Measurements from ENCODE around the gene PTPRN2. TPM values are rescaled to one million over a fixed set of nuclear protein-coding genes. Genes with fewer than 3 reads are reported as not detected.
A peak's percentile ranks its signal among the peaks of the same experiment; 100 is the strongest.
"Not testable (repeated sequence)": the region's sequence is repeated elsewhere in the genome, so short reads cannot be mapped to it uniquely, and the experiment has no call there.

PTPRN2 gene
- polyA plus RNA-seq, 6 donors from 2014 or later = 1.4 to 4.6 (median 3.8) TPM

- ATAC-seq (ENCODE audit: low read depth in 2 of 2) (no peak), DNase-seq (no peak)
- Mint-ChIP-seq H3K36me3 (peaks cover 0 to 16% of the 10 kb centered on the region in 2 donors), H3K27ac (no peak overlapping the region), H3K27me3 (peaks cover 0 to 7% (median 0%) of the 10 kb centered on the region in 3 donors), H3K4me3 (no peak overlapping the region), H3K9me3 (peaks cover 16 to 62% (median 36%) of the 10 kb centered on the region in 7 donors), H3K4me1 (no peaks in the 10 kb centered on the region)
These were observed 552.3 kb downstream of the PTPRN2 start for GRCh38 chr7:158035343-158035742.

GRCh38 chr7:158034571-158034970 is 553.1 kb downstream of the PTPRN2 start:
- Mint-ChIP-seq H3K36me3 (peaks cover 0 to 9% of the 10 kb centered on the region in 2 donors), H3K4me1 (no peaks in the 10 kb centered on the region), H3K27ac (no peak overlapping the region), H3K9me3 (peaks cover 8 to 54% (median 30%) of the 10 kb centered on the region in 7 donors), H3K4me3 (no peak overlapping the region), H3K27me3 (peaks cover 0 to 5% (median 0%) of the 10 kb centered on the region in 3 donors)
- DNase-seq = no peak
- ATAC-seq (ENCODE audit: low read depth in 2 of 2) = no peak

GRCh38 chr7:158033925-158034324 is 553.7 kb downstream of the PTPRN2 start:
- not testable (repeated sequence) for H3K4me1 Mint-ChIP-seq; H3K27me3 Mint-ChIP-seq; H3K36me3 Mint-ChIP-seq; H3K27ac Mint-ChIP-seq; DNase-seq; H3K4me3 Mint-ChIP-seq; ATAC-seq (ENCODE audit: low read depth in 2 of 2)
- H3K9me3 Mint-ChIP-seq = peaks cover 8 to 48% (median 24%) of the 10 kb centered on the region in 7 donors

GRCh38 chr7:158033196-158033595 is 554.4 kb downstream of the PTPRN2 start:
- no peak overlapping the region for H3K27ac Mint-ChIP-seq
- no peaks in the 10 kb centered on the region for H3K4me1 Mint-ChIP-seq
- DNase-seq (no peak), ATAC-seq (ENCODE audit: low read depth in 2 of 2) (no peak)
- no peak overlapping the region for H3K4me3 Mint-ChIP-seq
- H3K27me3 Mint-ChIP-seq = peaks cover 0 to 9% (median 0%) of the 10 kb centered on the region in 3 donors
- H3K9me3 Mint-ChIP-seq = peaks cover 8 to 44% (median 21%) of the 10 kb centered on the region in 7 donors
- H3K36me3 Mint-ChIP-seq = peaks cover 0 to 8% of the 10 kb centered on the region in 2 donors

- no peak overlapping the region for H3K27ac Mint-ChIP-seq
These were observed 555.0 kb downstream of the PTPRN2 start for GRCh38 chr7:158032561-158033115.

GRCh38 chr7:158031867-158032308 is 555.7 kb downstream of the PTPRN2 start:
- Mint-ChIP-seq H3K9me3 (peaks cover 8 to 33% (median 14%) of the 10 kb centered on the region in 7 donors), H3K4me1 (no peaks in the 10 kb centered on the region), H3K27me3 (peaks cover 0 to 9% (median 0%) of the 10 kb centered on the region in 3 donors), H3K36me3 (peaks cover 0 to 8% of the 10 kb centered on the region in 2 donors), H3K27ac (no peak overlapping the region), H3K4me3 (no peak overlapping the region)
- DNase-seq (no peak), ATAC-seq (ENCODE audit: low read depth in 2 of 2) (no peak)

More at GRCh38 chr7:158032561-158033115, 555.0 kb downstream of the PTPRN2 start:
- no peak overlapping the region for H3K4me3 Mint-ChIP-seq
- peaks cover 0 to 9% (median 0%) of the 10 kb centered on the region in 3 donors for H3K27me3 Mint-ChIP-seq
- H3K4me1 Mint-ChIP-seq = no peaks in the 10 kb centered on the region
- ATAC-seq (ENCODE audit: low read depth in 2 of 2) = no peak
- no peak for DNase-seq
- H3K36me3 Mint-ChIP-seq = peaks cover 0 to 8% of the 10 kb centered on the region in 2 donors
- H3K9me3 Mint-ChIP-seq = peaks cover 8 to 39% (median 16%) of the 10 kb centered on the region in 7 donors

- ATAC-seq (ENCODE audit: low read depth in 2 of 2) (no peak), DNase-seq (no peak)
- H3K4me3 Mint-ChIP-seq = peak overlapping the region in 1 of 8 donors; percentile 68
- peaks cover 7 to 29% (median 14%) of the 10 kb centered on the region in 7 donors for H3K9me3 Mint-ChIP-seq
- H3K4me1 Mint-ChIP-seq = no peaks in the 10 kb centered on the region
- peaks cover 0 to 9% (median 0%) of the 10 kb centered on the region in 3 donors for H3K27me3 Mint-ChIP-seq
- peaks cover 0 to 8% of the 10 kb centered on the region in 2 donors for H3K36me3 Mint-ChIP-seq
- H3K27ac Mint-ChIP-seq = no peak overlapping the region
These were observed 557.1 kb downstream of the PTPRN2 start for GRCh38 chr7:158030566-158030965.

GRCh38 chr7:158030071-158030470 is 557.6 kb downstream of the PTPRN2 start:
- peaks cover 0 to 8% of the 10 kb centered on the region in 2 donors for H3K36me3 Mint-ChIP-seq
- peak overlapping the region in 1 of 6 donors; percentile 75 for H3K27ac Mint-ChIP-seq
- H3K4me3 Mint-ChIP-seq = peak overlapping the region in 1 of 8 donors; percentile 68
- H3K9me3 Mint-ChIP-seq = peaks cover 5 to 26% (median 14%) of the 10 kb centered on the region in 7 donors
- no peaks in the 10 kb centered on the region for H3K4me1 Mint-ChIP-seq
- no peak for ATAC-seq (ENCODE audit: low read depth in 2 of 2)
- no peak for DNase-seq
- H3K27me3 Mint-ChIP-seq = peaks cover 0 to 9% (median 0%) of the 10 kb centered on the region in 3 donors

GRCh38 chr7:158029509-158029908 is 558.1 kb downstream of the PTPRN2 start:
- Mint-ChIP-seq H3K4me3 (no peak overlapping the region), H3K4me1 (no peaks in the 10 kb centered on the region), H3K27me3 (peaks cover 0 to 9% (median 0%) of the 10 kb centered on the region in 3 donors), H3K36me3 (peaks cover 0 to 8% of the 10 kb centered on the region in 2 donors), H3K9me3 (peaks cover 4 to 22% (median 14%) of the 10 kb centered on the region in 7 donors), H3K27ac (peak overlapping the region in 1 of 6 donors; percentile 7)
- ATAC-seq (ENCODE audit: low read depth in 2 of 2) (no peak), DNase-seq (no peak)

GRCh38 chr7:158028971-158029370 is 558.7 kb downstream of the PTPRN2 start:
- Mint-ChIP-seq H3K4me1 (no peaks in the 10 kb centered on the region), H3K4me3 (no peak overlapping the region), H3K27me3 (peaks cover 0 to 9% (median 0%) of the 10 kb centered on the region in 3 donors), H3K36me3 (peaks cover 0 to 8% of the 10 kb centered on the region in 2 donors), H3K27ac (no peak overlapping the region), H3K9me3 (peaks cover 4 to 17% (median 10%) of the 10 kb centered on the region in 7 donors)
- DNase-seq (no peak), ATAC-seq (ENCODE audit: low read depth in 2 of 2) (no peak)

- DNase-seq = no peak
- H3K4me3 Mint-ChIP-seq = no peak overlapping the region
- H3K27me3 Mint-ChIP-seq = peaks cover 0 to 9% (median 0%) of the 10 kb centered on the region in 3 donors
- H3K36me3 Mint-ChIP-seq = peaks cover 0 to 8% of the 10 kb centered on the region in 2 donors
- ATAC-seq (ENCODE audit: low read depth in 2 of 2) = no peak
- H3K4me1 Mint-ChIP-seq = no peaks in the 10 kb centered on the region
- H3K9me3 Mint-ChIP-seq = peaks cover 4 to 13% (median 8%) of the 10 kb centered on the region in 7 donors
- H3K27ac Mint-ChIP-seq = no peak overlapping the region
These were observed 559.2 kb downstream of the PTPRN2 start for GRCh38 chr7:158028290-158028941.

- peaks cover 0 to under 1% of the 10 kb centered on the region in 2 donors for H3K36me3 Mint-ChIP-seq
- DNase-seq (no peak), ATAC-seq (ENCODE audit: low read depth in 2 of 2) (no peak)
- no peaks in the 10 kb centered on the region for H3K4me1 Mint-ChIP-seq
- peaks cover 0 to 7% (median 3%) of the 10 kb centered on the region in 7 donors for H3K9me3 Mint-ChIP-seq
- no peak overlapping the region for H3K4me3 Mint-ChIP-seq
- peaks cover 0 to 9% (median 0%) of the 10 kb centered on the region in 3 donors for H3K27me3 Mint-ChIP-seq
- H3K27ac Mint-ChIP-seq = no peak overlapping the region
These were observed 560.0 kb downstream of the PTPRN2 start for GRCh38 chr7:158027646-158028045.

- ATAC-seq (ENCODE audit: low read depth in 2 of 2) = no peak
- no peak overlapping the region for H3K27ac Mint-ChIP-seq
- no peaks in the 10 kb centered on the region for H3K36me3 Mint-ChIP-seq
- H3K9me3 Mint-ChIP-seq = peaks cover 0 to 3% (median 0%) of the 10 kb centered on the region in 7 donors
- no peak for DNase-seq
- no peaks in the 10 kb centered on the region for H3K4me1 Mint-ChIP-seq
- no peak overlapping the region for H3K4me3 Mint-ChIP-seq
- peaks cover 0 to 9% (median 0%) of the 10 kb centered on the region in 3 donors for H3K27me3 Mint-ChIP-seq
These were observed 560.9 kb downstream of the PTPRN2 start for GRCh38 chr7:158026636-158027265.
